ENCODE data around the gene PGAM5.

Gene PGAM5

DNA sequence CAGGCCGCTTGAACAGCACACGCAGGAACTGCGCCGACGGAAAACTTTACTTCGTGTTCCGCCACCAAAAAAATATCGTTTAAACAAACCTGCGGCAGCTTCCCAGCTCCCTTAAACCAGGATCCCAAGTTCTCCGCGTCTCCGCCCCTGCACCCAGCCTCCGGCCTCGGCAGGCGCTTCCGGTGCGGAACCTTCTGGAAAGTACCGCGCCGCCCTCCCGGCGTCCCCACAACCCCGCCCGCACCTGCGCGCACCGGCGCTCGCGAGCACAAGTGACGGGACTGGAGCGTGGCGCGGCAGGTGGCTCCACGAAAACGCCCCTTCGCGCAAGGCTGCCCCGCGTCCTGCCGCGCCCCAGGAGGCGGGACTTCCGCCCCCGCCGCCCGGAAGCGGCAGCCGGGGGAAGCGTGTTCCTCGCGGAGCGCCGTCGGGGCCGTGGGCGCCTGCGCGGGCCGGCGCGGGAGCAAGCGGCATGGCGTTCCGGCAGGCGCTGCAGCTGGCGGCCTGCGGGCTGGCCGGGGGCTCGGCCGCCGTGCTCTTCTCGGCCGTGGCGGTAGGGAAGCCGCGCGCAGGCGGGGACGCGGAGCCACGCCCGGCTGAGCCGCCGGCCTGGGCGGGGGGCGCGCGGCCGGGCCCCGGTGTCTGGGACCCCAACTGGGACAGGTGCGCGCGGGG lies at the start of gene PGAM5:
Gene PGAM5 (plus strand): TSS at position 438 of the 675 bp plus-strand sequence. CDS start 35 bp downstream, at position 473.
- H3K36me3 ChIP-seq (ENCODE audit: control insufficient read depth in 1 of 2, insufficient read depth in 2 of 2, low read length in 2 of 2), result peaks cover 4 to 7% of the 10 kb centered on the region in 2 donors
- no peaks in the 10 kb centered on the region for H3K9me3 ChIP-seq (ENCODE audit: control insufficient read depth in 1 of 2, low read length in 2 of 2)
- peaks cover 0 to 18% of the 10 kb centered on the region in 2 donors for H3K4me1 ChIP-seq (ENCODE audit: control insufficient read depth in 1 of 2, insufficient read depth in 2 of 2, low read length in 2 of 2)
- H3K27ac ChIP-seq (ENCODE audit: low read length), result peak within 1 kb of the TSS; percentile 63
- no peaks in the 10 kb centered on the region for H3K27me3 ChIP-seq (ENCODE audit: low read depth, low read length)
- H3K4me3 ChIP-seq (ENCODE audit: low read depth in 1 of 2, low read length in 2 of 2), result peak within 1 kb of the TSS; percentile 79 to 97

DNA sequence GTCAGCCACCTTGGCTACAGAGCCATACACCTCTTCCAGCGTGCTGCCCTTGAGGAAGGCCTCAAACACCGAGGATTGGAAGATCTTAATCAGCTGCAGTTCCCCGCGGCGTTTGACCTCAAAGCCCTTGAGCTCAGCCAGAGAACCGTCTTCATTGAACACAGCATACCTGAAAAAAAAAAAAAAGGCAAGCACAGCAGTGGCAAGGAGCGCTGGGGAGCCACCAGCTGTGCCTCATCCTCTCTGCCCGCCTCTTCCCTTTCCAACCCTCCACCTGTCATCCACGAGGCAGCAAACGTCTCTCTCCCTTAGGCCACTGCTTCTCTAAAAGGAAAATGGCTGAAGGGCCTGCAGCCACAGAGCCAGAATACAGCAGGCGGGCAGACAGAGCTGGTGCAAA lies 49.6 kb upstream of the PGAM5 start:
- H3K27ac ChIP-seq (ENCODE audit: low read length), result no peak overlapping the region
- peaks cover 66 to 96% of the 10 kb centered on the region in 2 donors for H3K36me3 ChIP-seq (ENCODE audit: control insufficient read depth in 1 of 2, insufficient read depth in 2 of 2, low read length in 2 of 2)
- H3K27me3 ChIP-seq (ENCODE audit: low read depth, low read length), result no peaks in the 10 kb centered on the region
- H3K4me1 ChIP-seq (ENCODE audit: control insufficient read depth in 1 of 2, insufficient read depth in 2 of 2, low read length in 2 of 2), result no peaks in the 10 kb centered on the region
- no peak overlapping the region for H3K4me3 ChIP-seq (ENCODE audit: low read depth in 1 of 2, low read length in 2 of 2)
- H3K9me3 ChIP-seq (ENCODE audit: control insufficient read depth in 1 of 2, low read length in 2 of 2), result no peaks in the 10 kb centered on the region

DNA sequence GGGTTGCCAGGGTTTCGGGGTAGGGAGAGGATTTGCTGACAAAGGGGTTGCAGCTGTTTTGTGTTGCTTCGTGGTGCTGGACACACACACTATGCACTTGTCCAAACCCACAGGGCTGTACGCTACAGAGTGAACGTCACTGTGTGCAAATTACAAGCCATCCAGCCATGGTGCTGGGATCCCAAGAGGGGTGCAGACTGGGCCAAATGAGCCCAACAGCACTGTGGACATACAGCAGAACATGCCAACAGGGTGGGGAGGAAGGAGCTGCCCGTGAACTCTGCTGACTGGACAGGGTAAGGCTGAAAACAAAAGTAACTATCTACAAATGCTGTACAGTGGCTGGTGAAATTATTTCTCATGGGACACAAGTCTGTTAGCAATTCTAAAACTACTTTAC lies 48.7 kb upstream of the PGAM5 start:
- Histone ChIP-seq H3K27ac (ENCODE audit: low read length) (no peak overlapping the region), H3K36me3 (ENCODE audit: control insufficient read depth in 1 of 2, insufficient read depth in 2 of 2, low read length in 2 of 2) (peaks cover 66 to 99% of the 10 kb centered on the region in 2 donors)

DNA sequence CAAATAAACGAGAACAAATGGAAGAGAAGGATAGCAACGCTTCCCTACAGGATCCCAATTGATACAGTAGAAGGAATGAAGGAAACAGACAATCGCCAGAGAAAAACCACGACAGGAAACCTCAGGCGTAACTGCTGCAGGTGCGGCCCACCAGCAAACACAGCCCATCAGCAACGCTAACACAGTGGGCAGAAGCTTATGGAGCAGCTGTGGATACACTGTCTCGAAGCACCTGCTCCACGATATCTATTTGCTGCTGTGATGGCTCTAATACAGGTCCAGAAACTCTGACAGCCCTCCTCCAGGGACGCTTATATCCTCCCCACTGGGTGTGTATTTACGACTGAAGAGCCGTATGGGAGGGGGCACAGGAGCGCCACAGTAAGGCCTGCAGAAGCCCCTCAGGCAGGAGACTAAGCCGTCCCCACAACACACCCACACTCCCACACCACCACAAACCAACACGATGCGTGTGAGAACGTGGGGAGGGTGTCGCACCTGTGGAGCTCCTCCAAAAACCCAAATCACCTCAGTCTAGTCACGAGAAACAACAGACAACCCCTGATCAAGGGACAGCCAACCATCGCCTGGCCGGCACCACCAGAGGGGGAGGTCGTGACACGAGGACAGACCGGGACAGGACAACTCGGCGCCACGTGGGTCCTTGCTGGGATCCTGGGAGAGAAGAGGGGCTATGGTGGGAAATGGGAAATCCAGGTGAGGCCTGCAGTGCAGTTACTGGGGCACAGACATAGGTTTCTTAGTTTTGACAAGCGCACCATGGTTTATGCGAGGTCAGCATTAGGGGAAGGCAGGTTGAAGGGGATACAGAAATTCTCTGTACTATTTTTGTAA lies 47.5 kb upstream of the PGAM5 start:
- no peaks in the 10 kb centered on the region for H3K9me3 ChIP-seq (ENCODE audit: control insufficient read depth in 1 of 2, low read length in 2 of 2)
- no peak overlapping the region for H3K27ac ChIP-seq (ENCODE audit: low read length)
- H3K27me3 ChIP-seq (ENCODE audit: low read depth, low read length), result no peaks in the 10 kb centered on the region
- no peaks in the 10 kb centered on the region for H3K4me1 ChIP-seq (ENCODE audit: control insufficient read depth in 1 of 2, insufficient read depth in 2 of 2, low read length in 2 of 2)
- H3K36me3 ChIP-seq (ENCODE audit: control insufficient read depth in 1 of 2, insufficient read depth in 2 of 2, low read length in 2 of 2), result peaks cover 56 to 98% of the 10 kb centered on the region in 2 donors
- H3K4me3 ChIP-seq (ENCODE audit: low read depth in 1 of 2, low read length in 2 of 2), result no peak overlapping the region

More for the DNA sequence above, 48.7 kb upstream of the PGAM5 start:
- Histone ChIP-seq H3K27me3 (ENCODE audit: low read depth, low read length) (no peaks in the 10 kb centered on the region), H3K4me1 (ENCODE audit: control insufficient read depth in 1 of 2, insufficient read depth in 2 of 2, low read length in 2 of 2) (no peaks in the 10 kb centered on the region), H3K9me3 (ENCODE audit: control insufficient read depth in 1 of 2, low read length in 2 of 2) (no peaks in the 10 kb centered on the region), H3K4me3 (ENCODE audit: low read depth in 1 of 2, low read length in 2 of 2) (no peak overlapping the region)

DNA sequence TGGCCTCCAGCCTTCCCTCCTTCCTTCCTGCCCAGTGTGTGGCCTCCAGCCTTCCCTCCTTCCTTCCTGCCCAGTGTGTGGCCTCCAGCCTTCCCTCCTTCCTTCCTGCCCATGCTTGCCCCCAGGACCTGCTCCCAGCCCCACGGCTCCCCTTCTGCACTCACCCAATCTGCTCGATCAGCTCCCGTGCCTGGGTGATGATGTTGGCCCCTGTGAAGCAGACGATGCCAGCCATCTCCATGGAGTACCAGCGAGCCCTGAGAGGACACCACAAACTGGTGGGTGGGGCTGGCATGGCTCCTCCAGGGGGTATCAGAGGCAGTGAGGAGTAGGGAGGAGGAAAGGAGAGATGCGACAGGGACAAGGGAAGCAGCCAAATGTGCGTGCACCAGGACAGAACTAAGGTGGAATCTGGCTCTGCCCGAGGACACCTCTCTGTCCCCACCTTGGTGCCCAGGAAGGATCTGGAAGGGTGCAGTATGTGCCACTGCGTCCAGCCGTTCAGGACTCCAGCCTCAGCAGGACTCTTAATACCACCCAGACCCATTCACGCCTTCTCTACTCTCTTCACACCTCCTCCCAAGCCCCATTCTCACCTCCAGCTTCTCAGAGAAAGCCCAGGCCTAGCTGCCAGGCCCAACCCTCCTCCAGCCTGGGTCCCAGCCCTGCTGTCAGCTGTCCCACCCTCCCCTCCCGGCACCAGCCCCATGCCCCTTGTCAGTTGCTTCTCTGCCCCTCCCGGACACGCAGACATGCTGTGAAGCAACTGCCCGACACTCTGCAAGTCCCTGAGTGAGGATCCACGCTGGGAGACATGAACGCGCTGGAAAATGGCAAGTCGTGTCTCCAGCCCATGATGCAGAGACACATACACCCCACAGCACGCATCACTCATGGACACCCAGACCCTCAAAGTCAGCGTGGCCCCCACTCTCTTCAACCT lies 46.2 kb upstream of the PGAM5 start:
- Histone ChIP-seq H3K4me3 (ENCODE audit: low read depth in 1 of 2, low read length in 2 of 2) (no peak overlapping the region), H3K4me1 (ENCODE audit: control insufficient read depth in 1 of 2, insufficient read depth in 2 of 2, low read length in 2 of 2) (no peaks in the 10 kb centered on the region), H3K27ac (ENCODE audit: low read length) (no peak overlapping the region), H3K36me3 (ENCODE audit: control insufficient read depth in 1 of 2, insufficient read depth in 2 of 2, low read length in 2 of 2) (peaks cover 50 to 98% of the 10 kb centered on the region in 2 donors), H3K9me3 (ENCODE audit: control insufficient read depth in 1 of 2, low read length in 2 of 2) (no peaks in the 10 kb centered on the region), H3K27me3 (ENCODE audit: low read depth, low read length) (no peaks in the 10 kb centered on the region)

DNA sequence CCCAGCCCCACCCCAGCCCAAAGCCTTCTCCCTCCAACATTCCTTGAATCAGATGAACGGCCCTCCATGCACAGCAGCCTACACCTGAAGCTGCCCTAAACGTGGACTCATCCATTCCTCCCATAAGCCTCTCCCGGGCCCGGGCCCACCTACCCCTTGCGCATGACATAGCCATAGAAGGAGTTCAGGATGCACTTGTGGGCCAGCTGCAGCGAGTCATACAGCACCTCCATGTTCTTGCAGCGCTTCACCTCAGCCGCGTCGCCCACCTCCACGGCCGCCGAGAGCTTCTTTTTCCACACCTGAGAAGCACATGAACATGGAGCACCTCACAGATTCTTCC lies 45.5 kb upstream of the PGAM5 start:
- no peak overlapping the region for H3K27ac ChIP-seq (ENCODE audit: low read length)
- H3K4me1 ChIP-seq (ENCODE audit: control insufficient read depth in 1 of 2, insufficient read depth in 2 of 2, low read length in 2 of 2), result no peaks in the 10 kb centered on the region
- no peaks in the 10 kb centered on the region for H3K27me3 ChIP-seq (ENCODE audit: low read depth, low read length)
- no peak overlapping the region for H3K4me3 ChIP-seq (ENCODE audit: low read depth in 1 of 2, low read length in 2 of 2)
- H3K36me3 ChIP-seq (ENCODE audit: control insufficient read depth in 1 of 2, insufficient read depth in 2 of 2, low read length in 2 of 2), result peaks cover 49 to 95% of the 10 kb centered on the region in 2 donors
- H3K9me3 ChIP-seq (ENCODE audit: control insufficient read depth in 1 of 2, low read length in 2 of 2), result no peaks in the 10 kb centered on the region

DNA sequence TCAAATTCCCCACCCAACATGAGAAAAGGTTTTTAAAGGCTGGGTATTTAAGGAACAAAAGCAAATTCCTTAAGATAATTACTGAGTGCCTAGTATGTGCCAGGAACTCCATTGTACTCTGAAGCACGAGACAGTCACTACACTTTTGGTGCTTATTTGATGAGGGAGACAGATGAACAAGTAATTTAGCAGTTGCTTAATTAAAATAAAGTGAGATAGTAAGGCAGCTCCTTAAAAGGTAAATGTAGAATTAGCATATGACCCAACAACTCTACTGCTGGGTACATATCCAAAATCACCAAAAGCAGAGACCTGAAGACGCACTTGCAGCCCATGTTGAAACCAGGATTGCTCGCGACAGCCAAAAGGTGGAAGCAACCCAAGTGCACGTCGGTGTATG lies 44.8 kb upstream of the PGAM5 start:
- no peak overlapping the region for H3K27ac ChIP-seq (ENCODE audit: low read length)
- H3K4me3 ChIP-seq (ENCODE audit: low read depth in 1 of 2, low read length in 2 of 2), result no peak overlapping the region
- no peaks in the 10 kb centered on the region for H3K9me3 ChIP-seq (ENCODE audit: control insufficient read depth in 1 of 2, low read length in 2 of 2)
- H3K27me3 ChIP-seq (ENCODE audit: low read depth, low read length), result no peaks in the 10 kb centered on the region
- H3K36me3 ChIP-seq (ENCODE audit: control insufficient read depth in 1 of 2, insufficient read depth in 2 of 2, low read length in 2 of 2), result peaks cover 46 to 88% of the 10 kb centered on the region in 2 donors
- H3K4me1 ChIP-seq (ENCODE audit: control insufficient read depth in 1 of 2, insufficient read depth in 2 of 2, low read length in 2 of 2), result no peaks in the 10 kb centered on the region

DNA sequence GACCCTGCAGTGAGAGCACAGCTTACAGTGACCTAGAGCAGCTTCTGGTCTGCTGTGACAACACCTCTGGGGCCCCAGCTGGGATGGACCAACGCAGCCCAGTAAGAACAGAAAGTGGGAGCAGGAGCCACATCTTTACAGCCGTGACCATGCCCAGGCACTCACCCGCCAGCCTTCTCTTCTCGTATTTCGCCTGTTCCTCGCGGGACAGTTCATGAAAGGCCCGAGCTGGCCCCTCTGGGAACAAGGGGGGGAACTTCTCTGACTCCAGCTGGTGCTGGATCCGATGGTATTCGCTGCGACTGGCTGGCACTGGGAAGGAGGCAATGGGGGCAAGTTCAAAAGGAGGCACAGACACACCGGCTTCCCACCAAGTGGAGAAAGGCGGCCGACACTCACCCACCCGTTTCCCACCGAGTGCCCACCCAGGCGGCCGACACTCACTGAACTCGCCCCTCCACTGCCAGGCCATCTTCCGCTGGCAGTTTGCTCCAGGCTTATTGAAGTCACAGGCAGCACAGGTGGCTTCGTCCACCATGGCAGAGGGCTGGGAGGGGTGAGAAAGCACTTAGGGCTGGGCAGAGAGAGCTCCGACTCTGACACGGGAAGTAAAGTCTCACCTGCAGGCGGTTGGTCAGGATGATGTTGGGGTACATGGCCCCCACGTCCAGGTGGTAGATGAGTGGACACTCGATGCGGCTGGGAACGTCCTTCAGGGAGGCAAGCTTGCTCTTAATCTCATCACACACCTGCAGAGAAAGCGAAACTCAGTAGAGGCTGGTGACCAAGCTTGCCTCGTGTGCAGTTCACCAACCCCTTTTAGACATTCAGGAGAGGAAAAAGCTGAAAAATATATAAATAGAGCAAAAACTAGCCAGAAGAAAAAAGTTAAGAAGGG lies 42.2 kb upstream of the PGAM5 start:
- Histone ChIP-seq H3K4me1 (ENCODE audit: control insufficient read depth in 1 of 2, insufficient read depth in 2 of 2, low read length in 2 of 2) (no peaks in the 10 kb centered on the region), H3K4me3 (ENCODE audit: low read depth in 1 of 2, low read length in 2 of 2) (no peak overlapping the region), H3K27ac (ENCODE audit: low read length) (no peak overlapping the region), H3K36me3 (ENCODE audit: control insufficient read depth in 1 of 2, insufficient read depth in 2 of 2, low read length in 2 of 2) (peaks cover 39 to 83% of the 10 kb centered on the region in 2 donors), H3K27me3 (ENCODE audit: low read depth, low read length) (no peaks in the 10 kb centered on the region), H3K9me3 (ENCODE audit: control insufficient read depth in 1 of 2, low read length in 2 of 2) (no peaks in the 10 kb centered on the region)

DNA sequence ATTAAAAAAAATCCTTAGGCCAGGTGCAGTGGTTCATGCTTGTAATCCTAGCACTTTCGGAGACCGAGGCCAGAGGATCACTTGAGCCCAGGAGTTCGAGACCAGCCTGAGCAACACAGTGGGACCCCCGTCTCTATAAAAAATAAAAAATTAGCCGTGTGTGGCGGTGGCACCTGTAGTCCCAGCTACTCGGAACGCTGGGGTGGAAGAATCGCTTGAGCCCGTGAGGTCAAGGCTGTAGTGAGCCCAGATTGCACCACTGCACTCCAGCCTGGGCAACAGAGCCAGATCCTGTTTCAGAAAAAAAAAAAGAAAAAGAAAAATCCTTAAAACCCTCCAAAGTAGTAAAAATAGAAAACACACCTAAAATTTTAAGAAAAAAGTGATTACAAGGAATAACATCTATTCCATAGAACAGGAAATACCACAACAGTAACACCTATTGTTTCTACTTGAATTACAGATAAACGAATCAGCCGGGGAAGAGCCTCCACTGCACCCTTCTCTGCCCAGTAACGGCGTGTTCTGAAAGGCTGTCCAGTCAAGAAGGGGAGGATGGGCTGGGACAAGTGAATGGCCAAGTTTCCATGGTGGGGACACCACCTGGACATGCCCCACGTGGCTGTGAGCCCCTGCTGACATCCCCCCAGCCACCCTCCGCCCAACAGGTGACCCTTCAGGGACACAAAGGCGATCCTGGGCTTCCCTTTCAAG lies 41.3 kb upstream of the PGAM5 start:
- H3K27ac ChIP-seq (ENCODE audit: low read length), result no peak overlapping the region
- peaks cover 38 to 77% of the 10 kb centered on the region in 2 donors for H3K36me3 ChIP-seq (ENCODE audit: control insufficient read depth in 1 of 2, insufficient read depth in 2 of 2, low read length in 2 of 2)
- no peak overlapping the region for H3K4me3 ChIP-seq (ENCODE audit: low read depth in 1 of 2, low read length in 2 of 2)
- H3K27me3 ChIP-seq (ENCODE audit: low read depth, low read length), result no peaks in the 10 kb centered on the region
- H3K9me3 ChIP-seq (ENCODE audit: control insufficient read depth in 1 of 2, low read length in 2 of 2), result no peaks in the 10 kb centered on the region
- H3K4me1 ChIP-seq (ENCODE audit: control insufficient read depth in 1 of 2, insufficient read depth in 2 of 2, low read length in 2 of 2), result no peaks in the 10 kb centered on the region

DNA sequence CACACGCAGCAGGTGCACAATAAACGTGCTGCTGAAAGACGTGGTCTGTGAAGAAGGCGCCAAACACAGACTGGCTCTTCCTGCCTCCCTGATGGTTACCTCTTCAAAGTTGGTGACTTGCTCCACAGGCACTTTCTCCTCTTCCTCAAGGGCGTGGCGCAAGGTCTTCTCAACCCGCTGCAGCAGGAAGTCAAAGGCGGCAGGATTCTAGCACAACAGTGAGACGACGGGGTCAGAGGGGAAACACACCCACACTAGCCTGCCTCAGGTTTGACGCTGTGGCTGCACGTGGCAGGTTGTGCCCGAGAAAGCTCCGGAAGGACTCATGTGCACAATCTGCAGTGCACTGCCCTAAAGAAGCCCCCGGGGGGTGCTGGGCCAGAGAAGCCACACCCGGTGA lies 38.5 kb upstream of the PGAM5 start:
- Histone ChIP-seq H3K4me3 (ENCODE audit: low read depth in 1 of 2, low read length in 2 of 2) (no peak overlapping the region), H3K4me1 (ENCODE audit: control insufficient read depth in 1 of 2, insufficient read depth in 2 of 2, low read length in 2 of 2) (no peaks in the 10 kb centered on the region), H3K36me3 (ENCODE audit: control insufficient read depth in 1 of 2, insufficient read depth in 2 of 2, low read length in 2 of 2) (peaks cover 37 to 71% of the 10 kb centered on the region in 2 donors), H3K27me3 (ENCODE audit: low read depth, low read length) (no peaks in the 10 kb centered on the region), H3K9me3 (ENCODE audit: control insufficient read depth in 1 of 2, low read length in 2 of 2) (no peaks in the 10 kb centered on the region), H3K27ac (ENCODE audit: low read length) (no peak overlapping the region)
